ENCODE data around the gene RIMBP2.

RIMBP2 gene

DNA sequence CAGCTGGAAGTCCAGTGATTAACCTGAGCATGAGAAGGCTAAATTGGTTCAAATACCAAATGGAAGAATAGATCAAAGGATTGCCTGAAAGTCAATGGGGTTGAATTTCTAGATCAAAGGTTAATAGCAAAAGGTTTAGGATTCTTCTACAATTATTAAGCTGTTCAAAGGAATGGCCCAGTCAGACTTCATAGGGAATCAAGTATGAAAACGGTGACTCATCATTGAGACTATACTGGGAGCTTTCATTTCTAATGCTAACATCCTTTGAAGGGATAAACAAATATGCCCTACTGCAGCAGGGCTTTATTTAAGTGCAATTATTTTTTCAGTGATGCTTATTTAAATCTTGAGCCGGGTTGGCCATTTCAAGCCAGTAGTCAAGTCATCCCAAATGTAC, 152.8 kb downstream of the RIMBP2 start:
- DNase-seq, result no peak

DNA sequence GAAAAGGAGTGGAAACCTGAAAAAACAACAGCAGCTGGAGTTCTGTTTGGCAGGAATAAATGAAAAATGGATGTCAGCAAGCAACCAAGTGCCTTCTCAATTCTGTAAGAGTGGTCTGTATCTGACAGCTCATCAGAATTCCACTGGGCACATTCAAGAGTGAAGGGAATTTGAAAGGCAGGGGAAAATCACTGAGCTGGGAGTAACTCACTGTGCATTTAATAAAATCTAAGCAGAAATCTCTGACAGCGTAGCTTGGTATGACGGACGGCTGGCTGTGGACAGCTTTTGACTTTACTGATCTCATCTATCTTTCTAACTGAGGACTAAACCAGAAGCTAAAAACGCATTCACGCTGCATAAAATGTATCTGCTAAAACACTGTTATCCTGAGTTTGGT, 153.4 kb downstream of the RIMBP2 start:
- DNase-seq, result no peak

DNA sequence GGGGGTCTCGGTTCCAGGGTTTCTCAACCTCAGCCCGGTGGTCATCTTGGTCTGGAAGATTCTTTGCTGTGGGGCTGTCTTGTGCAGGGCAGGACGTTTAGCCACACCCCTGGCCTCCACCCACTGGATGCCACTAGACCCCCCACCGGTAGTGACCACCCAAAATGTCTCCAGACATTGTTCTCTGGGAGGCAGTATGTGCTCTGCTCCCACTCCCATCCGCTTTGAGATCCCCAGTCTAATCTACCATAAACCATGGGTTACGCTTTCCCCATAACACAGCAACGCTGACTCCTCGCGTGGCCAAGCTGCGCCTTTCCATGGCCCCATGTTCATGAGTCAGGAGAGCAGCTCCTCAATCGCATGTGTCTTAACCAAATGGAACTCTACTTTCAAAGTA, 155.8 kb downstream of the RIMBP2 start:
- DNase-seq, result no peak

GRCh38 chr12:130559806-130560205, 156.3 kb downstream of the RIMBP2 start:
- no peak for DNase-seq

DNA sequence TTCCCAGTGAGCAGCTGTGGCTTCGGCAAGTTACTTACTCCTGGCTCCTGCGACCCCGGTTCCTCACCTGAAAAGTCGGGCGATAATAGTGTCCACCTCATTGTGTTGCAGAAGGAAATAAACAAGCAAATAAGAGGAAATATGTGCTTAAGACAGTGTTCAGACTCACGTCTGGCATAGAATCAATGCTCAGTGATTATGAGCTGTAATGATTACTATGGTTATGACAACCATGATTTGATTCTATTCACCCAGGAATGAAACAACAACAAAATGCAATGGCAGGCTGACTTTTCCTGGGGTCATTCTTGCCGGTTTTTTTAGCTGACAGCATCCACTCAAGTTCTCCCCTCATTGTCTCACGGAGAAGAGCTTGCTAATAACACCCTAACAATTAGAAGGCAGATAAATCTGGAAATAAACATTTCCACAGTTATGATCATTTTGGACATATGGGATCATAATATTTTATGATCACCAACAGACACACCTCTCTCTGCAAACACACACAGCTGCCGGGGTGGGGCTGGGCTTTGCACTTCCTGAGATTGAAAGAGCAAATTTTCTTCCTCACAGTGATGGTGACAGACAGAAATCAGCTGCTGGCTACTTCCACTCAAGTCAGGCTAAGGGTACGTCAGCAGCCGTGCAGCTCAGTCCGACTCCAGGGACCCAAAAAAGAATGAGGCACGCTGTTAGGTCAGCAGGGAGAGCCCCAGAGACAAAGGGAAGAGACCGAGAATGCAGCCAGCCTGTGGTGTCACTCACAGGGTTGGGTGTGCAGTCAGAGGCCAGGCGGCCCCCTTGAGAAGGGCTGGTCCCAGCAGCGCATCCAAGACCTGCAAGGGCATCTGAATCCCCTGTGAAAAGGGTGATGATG, 158.0 kb downstream of the RIMBP2 start:
- DNase-seq, result no peak

GRCh38 chr12:130557201-130557600, 158.9 kb downstream of the RIMBP2 start:
- DNase-seq, result no peak

DNA sequence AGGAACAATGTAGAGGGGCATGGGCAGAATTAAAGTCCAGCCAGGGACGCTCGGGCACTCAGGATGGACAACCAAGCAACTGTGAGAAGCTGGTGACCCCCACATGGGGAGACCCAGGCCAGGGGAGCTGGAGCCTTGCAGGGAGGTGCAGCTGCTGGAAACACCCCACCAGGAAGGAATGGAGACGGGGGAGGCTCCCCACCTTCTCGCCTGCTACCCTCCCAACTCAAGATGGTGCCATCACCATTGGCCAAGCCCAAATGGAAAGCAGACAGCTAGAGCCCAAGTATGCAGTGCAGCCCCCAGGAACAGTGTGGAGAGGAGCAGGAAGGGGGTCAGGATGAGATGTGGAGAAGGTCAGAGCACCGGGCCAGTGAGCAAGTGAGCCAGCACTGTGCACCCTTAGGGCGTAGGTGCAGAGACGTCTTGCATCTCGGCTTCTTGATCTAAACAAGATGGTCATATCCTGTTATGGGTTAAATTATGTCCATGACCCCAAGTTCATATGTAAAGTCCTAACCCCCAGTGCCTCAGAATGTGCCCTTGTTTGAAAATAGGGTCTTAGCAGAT, 159.5 kb downstream of the RIMBP2 start:
- no peak for DNase-seq

- no peak for DNase-seq
Measured at GRCh38 chr12:130555628-130556485, 160.2 kb downstream of the RIMBP2 start.

GRCh38 chr12:130555221-130555620, 160.9 kb downstream of the RIMBP2 start:
- DNase-seq, result no peak

GRCh38 chr12:130552483-130552996, 163.6 kb downstream of the RIMBP2 start:
- DNase-seq, result no peak

DNA sequence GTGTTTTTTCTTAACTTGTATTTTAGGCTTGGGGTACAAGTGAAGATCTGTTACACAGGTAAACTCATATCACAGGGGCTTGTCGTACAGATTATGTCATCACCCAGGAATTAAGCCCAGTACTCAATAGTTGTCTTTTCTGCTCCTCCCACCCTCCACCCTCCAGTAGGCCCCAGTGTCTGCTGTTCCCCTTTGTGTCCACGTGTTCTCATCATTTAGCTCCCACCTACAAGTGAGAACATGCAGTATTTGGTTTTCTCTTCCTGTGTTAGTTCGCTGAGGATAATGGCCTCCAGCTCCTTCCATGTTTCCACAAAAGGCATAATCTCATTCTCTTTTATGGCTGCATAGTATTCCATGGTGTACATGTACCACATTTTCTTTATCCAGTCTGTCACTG, 166.7 kb downstream of the RIMBP2 start:
- no peak for DNase-seq

- DNase-seq, result no peak
Measured at GRCh38 chr12:130547480-130548155, 168.5 kb downstream of the RIMBP2 start.

- DNase-seq, result no peak
Measured at GRCh38 chr12:130546494-130546893, 169.6 kb downstream of the RIMBP2 start.

- DNase-seq, result no peak
Measured at GRCh38 chr12:130545475-130545874, 170.6 kb downstream of the RIMBP2 start.

GRCh38 chr12:130540376-130540775, 175.7 kb downstream of the RIMBP2 start:
- DNase-seq, result no peak

DNA sequence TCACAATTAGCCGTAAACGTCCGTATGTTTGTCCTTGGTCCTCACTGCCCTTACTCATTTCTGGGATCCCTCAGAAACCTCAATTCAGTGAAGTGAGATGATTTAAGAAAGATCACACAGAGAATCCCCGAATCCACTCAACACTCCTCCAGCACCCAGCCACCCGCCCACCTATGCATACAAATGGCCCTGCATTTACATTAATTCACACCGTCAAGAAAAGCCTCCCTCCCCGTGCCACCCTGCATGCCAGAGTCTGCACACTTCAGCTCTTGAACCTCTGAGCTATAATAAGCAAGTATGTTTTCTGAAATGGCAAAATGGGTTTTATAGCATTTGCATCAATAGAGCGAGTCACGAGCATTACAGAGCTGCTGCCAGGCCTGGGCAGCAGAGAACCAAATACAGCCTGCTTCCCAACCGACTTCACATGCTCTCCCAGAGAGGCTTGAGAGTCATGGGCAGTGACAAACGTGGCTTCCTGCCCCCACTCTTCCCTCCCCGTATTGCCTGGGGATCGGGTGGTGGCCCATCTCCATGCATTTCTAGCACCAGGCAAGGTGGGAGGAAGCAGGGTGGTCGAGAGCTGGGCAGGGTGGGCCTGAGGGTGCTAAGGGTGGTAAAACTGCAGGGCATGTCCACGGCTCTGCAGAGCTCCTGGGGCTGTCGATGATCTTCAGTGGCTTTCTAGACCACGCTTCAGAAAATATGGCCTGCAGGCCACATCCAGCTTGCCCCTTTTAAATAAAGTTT, 177.6 kb downstream of the RIMBP2 start:
- no peak for DNase-seq

- DNase-seq, result no peak
Measured at GRCh38 chr12:130537655-130538054, 178.4 kb downstream of the RIMBP2 start.

- no peak for DNase-seq
Measured at GRCh38 chr12:130537051-130537450, 179.0 kb downstream of the RIMBP2 start.

- DNase-seq, result no peak
Measured at GRCh38 chr12:130530429-130530828, 185.7 kb downstream of the RIMBP2 start.

DNA sequence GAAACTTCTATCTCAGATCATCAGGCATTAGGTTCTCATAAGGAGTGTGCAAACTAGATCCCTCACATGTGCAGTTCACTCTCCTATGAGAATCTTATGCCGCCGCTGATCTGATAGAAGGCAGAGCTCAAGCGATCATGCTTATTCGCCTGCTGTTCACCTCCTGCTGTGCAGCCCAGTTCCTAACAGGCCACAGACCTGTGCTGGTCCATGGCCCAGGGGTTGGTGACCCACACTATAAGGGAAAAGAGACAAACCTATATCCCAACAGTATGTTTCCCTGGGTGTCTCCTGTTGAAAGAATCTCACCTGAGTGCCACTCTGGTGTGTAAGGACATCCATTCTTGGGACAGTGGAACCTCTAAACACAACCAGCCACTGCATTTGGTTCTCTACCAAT, 186.3 kb downstream of the RIMBP2 start:
- no peak for DNase-seq

DNA sequence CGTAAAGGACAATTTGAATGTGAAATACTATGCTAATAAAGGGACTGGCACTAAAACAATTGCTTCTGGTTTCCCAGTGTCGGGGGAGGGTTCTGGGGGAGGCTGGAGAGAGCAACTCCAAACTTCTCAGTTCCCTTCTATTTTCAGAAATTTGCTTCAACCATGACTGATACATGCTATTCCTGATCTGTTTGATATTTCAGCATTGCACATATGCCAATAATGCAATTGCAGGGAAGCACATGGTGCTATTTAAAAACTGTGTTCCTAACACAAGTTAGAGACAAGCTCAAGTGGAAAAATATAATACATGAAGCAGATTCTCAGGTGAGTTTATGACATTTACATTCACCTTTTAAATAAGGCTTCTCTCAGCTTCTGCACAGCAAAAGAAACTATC, 188.9 kb downstream of the RIMBP2 start:
- no peak for DNase-seq

DNA sequence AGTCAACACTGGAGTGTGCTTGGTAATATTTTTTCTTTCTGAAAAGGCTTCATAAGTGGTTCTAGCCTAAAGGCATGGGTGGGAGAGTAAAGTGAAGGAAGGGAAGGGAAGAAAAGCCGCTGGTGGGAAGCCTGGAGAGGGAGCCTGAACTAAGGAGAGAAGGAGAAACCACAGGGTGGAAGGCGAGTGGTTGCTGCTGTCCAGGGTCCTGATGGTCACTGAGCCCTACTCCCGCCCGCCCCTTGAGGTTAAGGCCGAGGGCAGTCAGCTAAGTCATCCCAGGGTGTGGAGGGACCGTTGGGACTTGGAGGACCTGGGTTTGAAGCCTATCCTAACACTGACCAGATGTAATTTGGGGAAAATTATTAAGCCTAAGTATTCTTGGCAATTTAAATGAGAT, 189.3 kb downstream of the RIMBP2 start:
- no peak for DNase-seq
